ENCODE results near the gene BCL2. TPM values are rescaled to one million over a fixed set of nuclear protein-coding genes. Genes with fewer than 3 reads are reported as not detected.
A peak's percentile ranks its signal among the peaks of the same experiment; 100 is the strongest.

The BCL2 gene
- total RNA-seq, 1 donor from 2014 or later, result 5.2 TPM

DNA sequence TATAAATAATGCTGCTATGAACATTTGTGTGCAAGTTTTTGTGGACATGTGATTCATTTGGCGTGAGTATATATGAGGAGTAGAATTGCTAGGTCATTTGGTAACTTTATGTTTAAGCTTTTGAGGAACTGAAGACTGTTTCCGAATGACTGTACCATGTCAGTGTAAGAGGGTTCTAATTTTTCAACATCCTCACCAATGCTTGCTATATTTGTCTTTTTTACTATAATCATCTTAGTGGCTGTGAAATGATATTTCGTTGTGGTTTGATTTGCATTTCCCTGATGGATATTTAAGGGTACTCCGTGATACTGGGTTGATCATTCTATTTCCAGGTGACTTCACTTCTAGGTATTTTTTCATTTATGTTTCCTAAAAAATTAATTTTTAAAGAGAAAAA, 241.1 kb downstream of the BCL2 start:
- TF ChIP-seq, protein P1, sequence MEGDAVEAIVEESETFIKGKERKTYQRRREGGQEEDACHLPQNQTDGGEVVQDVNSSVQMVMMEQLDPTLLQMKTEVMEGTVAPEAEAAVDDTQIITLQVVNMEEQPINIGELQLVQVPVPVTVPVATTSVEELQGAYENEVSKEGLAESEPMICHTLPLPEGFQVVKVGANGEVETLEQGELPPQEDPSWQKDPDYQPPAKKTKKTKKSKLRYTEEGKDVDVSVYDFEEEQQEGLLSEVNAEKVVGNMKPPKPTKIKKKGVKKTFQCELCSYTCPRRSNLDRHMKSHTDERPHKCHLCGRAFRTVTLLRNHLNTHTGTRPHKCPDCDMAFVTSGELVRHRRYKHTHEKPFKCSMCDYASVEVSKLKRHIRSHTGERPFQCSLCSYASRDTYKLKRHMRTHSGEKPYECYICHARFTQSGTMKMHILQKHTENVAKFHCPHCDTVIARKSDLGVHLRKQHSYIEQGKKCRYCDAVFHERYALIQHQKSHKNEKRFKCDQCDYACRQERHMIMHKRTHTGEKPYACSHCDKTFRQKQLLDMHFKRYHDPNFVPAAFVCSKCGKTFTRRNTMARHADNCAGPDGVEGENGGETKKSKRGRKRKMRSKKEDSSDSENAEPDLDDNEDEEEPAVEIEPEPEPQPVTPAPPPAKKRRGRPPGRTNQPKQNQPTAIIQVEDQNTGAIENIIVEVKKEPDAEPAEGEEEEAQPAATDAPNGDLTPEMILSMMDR (IDR thresholded peaks at IDR 0.05; ENCODE audit: insufficient read depth, low read length, poor library complexity, severe bottlenecking), result no peak
- no peaks in the 10 kb centered on the region for H3K27me3 ChIP-seq (ENCODE audit: control insufficient read depth, insufficient read depth, low read length)
- DNase-seq (ENCODE audit: low read depth), result no peak
- H3K4me3 ChIP-seq (ENCODE audit: low read depth, low read length), result no peak overlapping the region
- H3K36me3 ChIP-seq (ENCODE audit: control insufficient read depth, insufficient read depth, low read length), result no peaks in the 10 kb centered on the region

DNA sequence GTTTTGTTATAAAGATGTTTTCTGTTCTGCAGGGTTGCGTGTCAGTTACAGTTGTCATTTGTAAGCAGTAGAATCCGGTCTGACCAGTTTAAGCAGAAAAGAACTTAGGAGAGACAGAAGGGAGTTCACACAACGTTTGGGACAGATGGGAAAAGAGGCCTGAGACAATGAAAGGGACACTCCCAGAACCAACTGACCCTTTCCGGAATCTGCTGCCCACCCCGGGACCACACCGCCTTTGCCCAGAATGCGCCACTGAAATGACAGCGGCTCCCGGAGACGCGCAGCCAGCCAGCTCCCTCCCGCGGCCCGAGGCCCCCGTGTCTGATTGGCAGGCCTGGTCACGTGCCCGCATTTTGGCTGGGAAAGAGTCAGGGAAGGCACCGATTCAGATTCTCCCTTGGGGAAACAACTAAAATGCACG, 244.6 kb downstream of the BCL2 start:
- H3K4me3 ChIP-seq (ENCODE audit: low read depth, low read length), result peak overlapping the region; percentile 29
- TF ChIP-seq, protein P1 (IDR thresholded peaks at IDR 0.05; ENCODE audit: insufficient read depth, low read length, poor library complexity, severe bottlenecking), result no peak
- no peaks in the 10 kb centered on the region for H3K36me3 ChIP-seq (ENCODE audit: control insufficient read depth, insufficient read depth, low read length)
- no peaks in the 10 kb centered on the region for H3K27me3 ChIP-seq (ENCODE audit: control insufficient read depth, insufficient read depth, low read length)
- DNase-seq (ENCODE audit: low read depth), result no peak

DNA sequence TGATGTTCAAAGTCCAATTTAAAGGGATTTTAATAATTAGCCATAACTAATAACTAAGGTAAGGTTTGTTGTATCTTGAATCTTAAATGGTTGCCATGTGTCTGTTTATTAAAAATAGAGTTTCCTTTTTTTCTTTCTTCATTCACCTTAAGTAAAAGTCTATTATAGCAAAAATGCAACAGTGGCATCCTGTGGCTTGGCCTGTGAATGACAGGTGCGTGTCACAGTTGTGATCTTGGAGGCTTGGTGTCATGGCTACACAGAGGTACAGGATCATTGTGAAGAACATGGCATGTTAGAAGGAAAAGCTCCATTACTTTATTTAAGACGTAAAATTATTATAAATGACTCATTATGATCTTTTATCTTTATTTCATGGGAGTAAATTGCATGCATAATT, 246.1 kb downstream of the BCL2 start:
- no peak for DNase-seq (ENCODE audit: low read depth)
- TF ChIP-seq, protein P1 (IDR thresholded peaks at IDR 0.05; ENCODE audit: insufficient read depth, low read length, poor library complexity, severe bottlenecking), result no peak
- Histone ChIP-seq H3K27me3 (ENCODE audit: control insufficient read depth, insufficient read depth, low read length) (no peaks in the 10 kb centered on the region), H3K4me3 (ENCODE audit: low read depth, low read length) (no peak overlapping the region), H3K36me3 (ENCODE audit: control insufficient read depth, insufficient read depth, low read length) (no peaks in the 10 kb centered on the region)

Other genes starting within 250 kb of the BCL2 start
- gene KDSR, start 47.4 kb upstream of the BCL2 start, total RNA-seq, result 32.1 and 36.3 TPM in 2 replicates
- gene VPS4B, start 102.7 kb upstream of the BCL2 start, total RNA-seq, result 56.6 and 63.8 TPM in 2 replicates
- gene SERPINB5, start 157.2 kb upstream of the BCL2 start, total RNA-seq, result 1.0 and 2.3 TPM in 2 replicates
- gene SERPINB12, start 222.6 kb upstream of the BCL2 start, total RNA-seq, result not detected in 2 replicates